ENCODE measurements around the gene AKT2. TPM values are rescaled to one million over a fixed set of nuclear protein-coding genes. Genes with fewer than 3 reads are reported as not detected.

The AKT2 gene
- total RNA-seq, 3 donors from 2014 or later (not counting 1 experiment from before 2014, with no cell fraction given) = 234 to 292 (median 261) TPM

GRCh38 chr19:40231057-40231456 lies 54.1 kb downstream of the AKT2 start:
- Mint-ChIP-seq H3K4me3 (no peak overlapping the region), H3K9me3 (no peaks in the 10 kb centered on the region), H3K27ac (peak overlapping the region; percentile 21 to 52), H3K27me3 (ENCODE audit: low read depth in 2 of 2) (peaks cover 7 to 11% of the 10 kb centered on the region in 2 donors), H3K36me3 (no peaks in the 10 kb centered on the region), H3K4me1 (peaks cover 7 to 11% of the 10 kb centered on the region in 2 donors)
- no peak overlapping the region for H3K27ac ChIP-seq (ENCODE audit: low read length)
- no peak for ATAC-seq
- no peaks in the 10 kb centered on the region for H3K9me3 ChIP-seq (ENCODE audit: control insufficient read depth, insufficient read depth, low read length)
- H3K4me3 ChIP-seq (ENCODE audit: low read length) = no peak overlapping the region
- H3K36me3 ChIP-seq (ENCODE audit: control insufficient read depth, insufficient read depth, low read length) = peaks cover 19% of the 10 kb centered on the region
- DNase-seq = no peak
- H3K4me1 ChIP-seq (ENCODE audit: control insufficient read depth, insufficient read depth, low read length) = peaks cover 5% of the 10 kb centered on the region
- intact Hi-C loops (cut with micrococcal nuclease) = no loop called here
- H3K27me3 ChIP-seq (ENCODE audit: control insufficient read depth, insufficient read depth, low read length) = peaks cover 7% of the 10 kb centered on the region
- no peak for TF ChIP-seq CTCF (IDR thresholded peaks at IDR 0.05)
- WGBS (ENCODE audit: insufficient coverage) = 91% methylated on average over 5 of the region's 6 CpGs

GRCh38 chr19:40229926-40230417 lies 55.2 kb downstream of the AKT2 start:
- Histone ChIP-seq H3K36me3 (ENCODE audit: control insufficient read depth, insufficient read depth, low read length) (peaks cover 9% of the 10 kb centered on the region), H3K27ac (ENCODE audit: low read length) (no peak overlapping the region), H3K4me1 (ENCODE audit: control insufficient read depth, insufficient read depth, low read length) (peaks cover 11% of the 10 kb centered on the region), H3K4me3 (ENCODE audit: low read length) (no peak overlapping the region), H3K27me3 (ENCODE audit: control insufficient read depth, insufficient read depth, low read length) (peaks cover 16% of the 10 kb centered on the region), H3K9me3 (ENCODE audit: control insufficient read depth, insufficient read depth, low read length) (no peaks in the 10 kb centered on the region)
- TF ChIP-seq CTCF (IDR thresholded peaks at IDR 0.05) = no peak
- H3K9me3 Mint-ChIP-seq = no peaks in the 10 kb centered on the region
- H3K4me1 Mint-ChIP-seq = peaks cover 16 to 20% of the 10 kb centered on the region in 2 donors
- WGBS (ENCODE audit: insufficient coverage) = 78% methylated on average over 4 of the region's 4 CpGs
- ATAC-seq = no peak
- H3K27me3 Mint-ChIP-seq (ENCODE audit: low read depth in 2 of 2) = peaks cover 16 to 21% of the 10 kb centered on the region in 2 donors
- H3K4me3 Mint-ChIP-seq = no peak overlapping the region
- intact Hi-C loops (cut with micrococcal nuclease) = no loop called here
- H3K27ac Mint-ChIP-seq = peak overlapping the region; percentile 3 to 41
- no peaks in the 10 kb centered on the region for H3K36me3 Mint-ChIP-seq
- no peak for DNase-seq

- intact Hi-C loops (cut with micrococcal nuclease) = no loop called here
- Mint-ChIP-seq H3K27ac (peak overlapping the region in 1 of 2 donors; percentile 41), H3K27me3 (ENCODE audit: low read depth in 2 of 2) (peaks cover 20 to 26% of the 10 kb centered on the region in 2 donors), H3K9me3 (no peaks in the 10 kb centered on the region), H3K4me1 (peaks cover 16 to 20% of the 10 kb centered on the region in 2 donors), H3K36me3 (no peaks in the 10 kb centered on the region), H3K4me3 (no peak overlapping the region)
- no peak for TF ChIP-seq CTCF (IDR thresholded peaks at IDR 0.05)
- H3K4me3 ChIP-seq (ENCODE audit: low read length) = no peak overlapping the region
- H3K9me3 ChIP-seq (ENCODE audit: control insufficient read depth, insufficient read depth, low read length) = no peaks in the 10 kb centered on the region
- no peak overlapping the region for H3K27ac ChIP-seq (ENCODE audit: low read length)
- ATAC-seq (peak in 1 of 3 donors; percentile 41), DNase-seq (peak in 1 of 2 donors; percentile 28)
- H3K4me1 ChIP-seq (ENCODE audit: control insufficient read depth, insufficient read depth, low read length) = peaks cover 11% of the 10 kb centered on the region
- 30% methylated on average over 2 of the region's 3 CpGs for WGBS (ENCODE audit: insufficient coverage)
- peaks cover 21% of the 10 kb centered on the region for H3K27me3 ChIP-seq (ENCODE audit: control insufficient read depth, insufficient read depth, low read length)
- peaks cover 7% of the 10 kb centered on the region for H3K36me3 ChIP-seq (ENCODE audit: control insufficient read depth, insufficient read depth, low read length)
These were observed 55.7 kb downstream of the AKT2 start for GRCh38 chr19:40229484-40229883.

- ATAC-seq (no peak), DNase-seq (no peak)
- Histone ChIP-seq H3K27ac (ENCODE audit: low read length) (no peak overlapping the region), H3K4me3 (ENCODE audit: low read length) (no peak overlapping the region), H3K4me1 (ENCODE audit: control insufficient read depth, insufficient read depth, low read length) (peaks cover 11% of the 10 kb centered on the region), H3K27me3 (ENCODE audit: control insufficient read depth, insufficient read depth, low read length) (peaks cover 25% of the 10 kb centered on the region), H3K36me3 (ENCODE audit: control insufficient read depth, insufficient read depth, low read length) (peaks cover 7% of the 10 kb centered on the region), H3K9me3 (ENCODE audit: control insufficient read depth, insufficient read depth, low read length) (no peaks in the 10 kb centered on the region)
- Mint-ChIP-seq H3K36me3 (no peaks in the 10 kb centered on the region), H3K27ac (no peak overlapping the region), H3K4me3 (no peak overlapping the region), H3K27me3 (ENCODE audit: low read depth in 2 of 2) (peaks cover 24 to 28% of the 10 kb centered on the region in 2 donors), H3K4me1 (peaks cover 16 to 20% of the 10 kb centered on the region in 2 donors), H3K9me3 (no peaks in the 10 kb centered on the region)
- WGBS (ENCODE audit: insufficient coverage) = 94% methylated on average over 5 of the region's 5 CpGs
- no peak for TF ChIP-seq CTCF (IDR thresholded peaks at IDR 0.05)
- intact Hi-C loops (cut with micrococcal nuclease) = no loop called here
These were observed 56.3 kb downstream of the AKT2 start for GRCh38 chr19:40228863-40229262.
